Endometrium (tissue), 2 donors: Measurements from ENCODE around the gene ABCC4.
"Not testable (repeated sequence)": the region's sequence is repeated elsewhere in the genome, so short reads cannot be mapped to it uniquely, and the experiment has no call there.

Experiments
- FAIRE-seq: peaks from 2 replicates; lab custom pipeline; 2012; peaks lifted over from hg19 to GRCh38; lab: Jason Lieb, UNC
- donor health status: control.
- donor health status: control.

The ABCC4 gene

GRCh38 chr13:95198606-95199005, 102.6 kb downstream of the ABCC4 start:
- not testable (repeated sequence) for FAIRE-seq

- FAIRE-seq: no peak
These were observed 103.7 kb downstream of the ABCC4 start for GRCh38 chr13:95197548-95197947.

GRCh38 chr13:95195146-95195545, 106.1 kb downstream of the ABCC4 start:
- no peak for FAIRE-seq

- FAIRE-seq: no peak
These were observed 107.6 kb downstream of the ABCC4 start for GRCh38 chr13:95193509-95194230.

- no peak for FAIRE-seq
These were observed 108.3 kb downstream of the ABCC4 start for GRCh38 chr13:95192998-95193397.

- FAIRE-seq: not testable (repeated sequence)
These were observed 108.7 kb downstream of the ABCC4 start for GRCh38 chr13:95192564-95192945.

- no peak for FAIRE-seq
These were observed 109.3 kb downstream of the ABCC4 start for GRCh38 chr13:95191821-95192563.

- no peak for FAIRE-seq
These were observed 113.1 kb downstream of the ABCC4 start for GRCh38 chr13:95188128-95188527.

GRCh38 chr13:95185851-95186250, 115.4 kb downstream of the ABCC4 start:
- no peak for FAIRE-seq

GRCh38 chr13:95185311-95185710, 115.9 kb downstream of the ABCC4 start:
- no peak for FAIRE-seq

GRCh38 chr13:95184317-95184716, 116.9 kb downstream of the ABCC4 start:
- no peak for FAIRE-seq

- FAIRE-seq: no peak
These were observed 118.5 kb downstream of the ABCC4 start for GRCh38 chr13:95182570-95183265.

GRCh38 chr13:95181586-95181985, 119.7 kb downstream of the ABCC4 start:
- no peak for FAIRE-seq

- no peak for FAIRE-seq
These were observed 120.6 kb downstream of the ABCC4 start for GRCh38 chr13:95180513-95181245.

GRCh38 chr13:95176611-95177259, 124.5 kb downstream of the ABCC4 start:
- no peak for FAIRE-seq

GRCh38 chr13:95174517-95174916, 126.7 kb downstream of the ABCC4 start:
- FAIRE-seq: no peak

- no peak for FAIRE-seq
These were observed 133.1 kb downstream of the ABCC4 start for GRCh38 chr13:95168191-95168590.

GRCh38 chr13:95167003-95167402, 134.2 kb downstream of the ABCC4 start:
- not testable (repeated sequence) for FAIRE-seq

GRCh38 chr13:95164830-95165229, 136.4 kb downstream of the ABCC4 start:
- FAIRE-seq: no peak

- FAIRE-seq: no peak
These were observed 140.9 kb downstream of the ABCC4 start for GRCh38 chr13:95160112-95160906.

GRCh38 chr13:95159458-95159857, 141.8 kb downstream of the ABCC4 start:
- FAIRE-seq: no peak
